Measurements from ENCODE around the gene ATF7. TPM values are rescaled to one million over a fixed set of nuclear protein-coding genes. Genes with fewer than 3 reads are reported as not detected.

Gene ATF7
- total and polyA plus RNA-seq, 2 donors (not counting 3 experiments of a cell fraction or from before 2014, with no cell fraction given), result 36.0 to 68.5 TPM

DNA sequence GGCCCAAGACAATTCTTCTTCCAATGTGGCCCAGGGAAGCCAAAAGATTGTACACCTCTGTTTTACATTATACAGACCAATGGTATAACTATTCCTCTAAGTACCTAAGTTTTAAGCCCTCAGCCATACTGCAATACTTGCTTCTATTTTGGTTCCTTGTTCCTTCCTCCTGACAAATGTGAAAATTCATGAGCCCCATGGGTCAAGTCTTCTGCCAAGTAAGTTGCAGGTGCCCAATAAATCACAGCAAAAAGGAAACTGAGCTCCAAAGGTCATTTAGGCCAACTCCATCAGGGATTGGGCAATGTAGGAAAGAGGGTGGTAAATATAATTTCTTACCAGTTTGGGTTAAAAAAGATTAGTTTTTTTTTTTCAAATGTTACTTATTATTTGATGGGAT lies 61.2 kb downstream of the ATF7 start:
- ChIA-PET POLR2A (no interaction called here), CTCF (interaction anchor here (1.1 kb wide), 1 partner anchor 21 kb away, joined by 6 read pairs; no protein-coding TSS in a partner anchor)
- H3K27ac ChIP-seq (ENCODE audit: insufficient read depth, low read depth, low read length), result no peak overlapping the region
- no peak overlapping the region for H3K9ac ChIP-seq (replicated peaks; ENCODE audit: extremely low read depth, insufficient read depth, low read length)
- intact Hi-C loops (cut with micrococcal nuclease), result no loop called here
- H2AFZ ChIP-seq (ENCODE audit: low read depth, low read length), result no peak overlapping the region
- no peak overlapping the region for H3K4me3 ChIP-seq (replicated peaks in 1 of 3; ENCODE audit: insufficient read depth in 1 of 3, low read depth in 1 of 3, low read length in 3 of 3)
- H3K4me1 ChIP-seq (ENCODE audit: control insufficient read depth, extremely low read depth, insufficient read depth, low read length), result peaks cover 28% of the 10 kb centered on the region
- no peaks in the 10 kb centered on the region for H3K9me3 ChIP-seq (replicated peaks; ENCODE audit: control insufficient read depth, insufficient read depth, low read length)
- TF ChIP-seq, protein P1, sequence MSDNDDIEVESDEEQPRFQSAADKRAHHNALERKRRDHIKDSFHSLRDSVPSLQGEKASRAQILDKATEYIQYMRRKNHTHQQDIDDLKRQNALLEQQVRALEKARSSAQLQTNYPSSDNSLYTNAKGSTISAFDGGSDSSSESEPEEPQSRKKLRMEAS (IDR thresholded peaks at IDR 0.05; ENCODE audit: insufficient read depth, insufficient read length), result no peak
- no peak for TF ChIP-seq POLR2AphosphoS5 (IDR thresholded peaks at IDR 0.05; ENCODE audit: insufficient read depth, low read depth, low read length)
- no peak for TF ChIP-seq POLR2A (IDR thresholded peaks at IDR 0.05; ENCODE audit: low read depth, low read length)
- TF ChIP-seq, protein P2, sequence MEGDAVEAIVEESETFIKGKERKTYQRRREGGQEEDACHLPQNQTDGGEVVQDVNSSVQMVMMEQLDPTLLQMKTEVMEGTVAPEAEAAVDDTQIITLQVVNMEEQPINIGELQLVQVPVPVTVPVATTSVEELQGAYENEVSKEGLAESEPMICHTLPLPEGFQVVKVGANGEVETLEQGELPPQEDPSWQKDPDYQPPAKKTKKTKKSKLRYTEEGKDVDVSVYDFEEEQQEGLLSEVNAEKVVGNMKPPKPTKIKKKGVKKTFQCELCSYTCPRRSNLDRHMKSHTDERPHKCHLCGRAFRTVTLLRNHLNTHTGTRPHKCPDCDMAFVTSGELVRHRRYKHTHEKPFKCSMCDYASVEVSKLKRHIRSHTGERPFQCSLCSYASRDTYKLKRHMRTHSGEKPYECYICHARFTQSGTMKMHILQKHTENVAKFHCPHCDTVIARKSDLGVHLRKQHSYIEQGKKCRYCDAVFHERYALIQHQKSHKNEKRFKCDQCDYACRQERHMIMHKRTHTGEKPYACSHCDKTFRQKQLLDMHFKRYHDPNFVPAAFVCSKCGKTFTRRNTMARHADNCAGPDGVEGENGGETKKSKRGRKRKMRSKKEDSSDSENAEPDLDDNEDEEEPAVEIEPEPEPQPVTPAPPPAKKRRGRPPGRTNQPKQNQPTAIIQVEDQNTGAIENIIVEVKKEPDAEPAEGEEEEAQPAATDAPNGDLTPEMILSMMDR (IDR thresholded peaks at IDR 0.05; ENCODE audit: extremely low read depth in 1 of 2, insufficient read depth in 1 of 2, low read depth in 1 of 2, low read length in 2 of 2), result no peak
- DNase-seq (ENCODE audit: low read depth, low spot score) (peak; percentile 61), FAIRE-seq (no peak)
- H4K20me1 ChIP-seq (replicated peaks; ENCODE audit: control insufficient read depth, extremely low read depth, insufficient read depth, low read length), result no peaks in the 10 kb centered on the region
- no peaks in the 10 kb centered on the region for H3K9me1 ChIP-seq (replicated peaks; ENCODE audit: control insufficient read depth, extremely low read depth, insufficient read depth, low read length)
- no peak overlapping the region for H3K4me2 ChIP-seq (ENCODE audit: insufficient read depth, low read length)
- dilution Hi-C loops (cut with MboI; ENCODE audit: extremely low pct_ligation_motif_present, low sequenced_read_pairs), result no loop called here
- peaks cover 7% of the 10 kb centered on the region for H3K79me2 ChIP-seq (ENCODE audit: control insufficient read depth, insufficient read depth, low read length)
- no TSS peak for BruUV-seq (replicated peaks)
- no peaks in the 10 kb centered on the region for H3K36me3 ChIP-seq (ENCODE audit: control insufficient read depth in 2 of 2, extremely low read depth in 1 of 2, insufficient read depth in 2 of 2, low read length in 2 of 2)
- no peaks in the 10 kb centered on the region for H3K27me3 ChIP-seq (ENCODE audit: control insufficient read depth in 2 of 2, insufficient read depth in 2 of 2, low read length in 2 of 2)

DNA sequence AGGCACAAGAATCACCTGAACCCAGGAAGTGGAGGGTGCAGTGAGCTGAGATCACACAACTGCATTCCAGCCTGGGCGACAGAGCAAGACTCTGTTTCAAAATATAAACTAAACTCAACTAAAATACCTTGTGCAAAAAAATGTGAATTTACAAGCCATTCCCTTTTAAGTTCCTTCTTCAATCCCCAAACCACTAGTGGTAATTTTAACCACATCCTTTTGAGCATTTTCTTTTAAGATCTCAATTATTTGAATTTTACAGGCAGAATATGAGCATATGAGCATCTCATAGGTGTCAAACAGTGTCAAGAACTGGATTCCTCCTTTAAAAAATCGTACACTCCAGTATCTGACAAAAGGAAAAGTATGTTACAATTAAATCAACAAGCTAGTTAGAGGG lies 61.9 kb downstream of the ATF7 start:
- H3K9me1 ChIP-seq (replicated peaks; ENCODE audit: control insufficient read depth, extremely low read depth, insufficient read depth, low read length), result no peaks in the 10 kb centered on the region
- no peak overlapping the region for H3K27ac ChIP-seq (ENCODE audit: insufficient read depth, low read depth, low read length)
- FAIRE-seq (no peak), DNase-seq (ENCODE audit: low read depth, low spot score) (no peak)
- CTCF ChIA-PET, result interaction anchor here (1.1 kb wide), 1 partner anchor 21 kb away, joined by 6 read pairs; no protein-coding TSS in a partner anchor
- no peaks in the 10 kb centered on the region for H3K9me3 ChIP-seq (replicated peaks; ENCODE audit: control insufficient read depth, insufficient read depth, low read length)
- POLR2A ChIA-PET, result no interaction called here
- peaks cover 28% of the 10 kb centered on the region for H3K4me1 ChIP-seq (ENCODE audit: control insufficient read depth, extremely low read depth, insufficient read depth, low read length)
- H4K20me1 ChIP-seq (replicated peaks; ENCODE audit: control insufficient read depth, extremely low read depth, insufficient read depth, low read length), result no peaks in the 10 kb centered on the region
- no TSS peak for BruUV-seq (replicated peaks)
- dilution Hi-C loops (cut with MboI; ENCODE audit: extremely low pct_ligation_motif_present, low sequenced_read_pairs), result no loop called here
- no peak overlapping the region for H3K9ac ChIP-seq (replicated peaks; ENCODE audit: extremely low read depth, insufficient read depth, low read length)
- peaks cover 7% of the 10 kb centered on the region for H3K79me2 ChIP-seq (ENCODE audit: control insufficient read depth, insufficient read depth, low read length)
- no peak overlapping the region for H2AFZ ChIP-seq (ENCODE audit: low read depth, low read length)
- intact Hi-C loops (cut with micrococcal nuclease), result no loop called here
- H3K4me2 ChIP-seq (ENCODE audit: insufficient read depth, low read length), result no peak overlapping the region
- no peaks in the 10 kb centered on the region for H3K36me3 ChIP-seq (ENCODE audit: control insufficient read depth in 2 of 2, extremely low read depth in 1 of 2, insufficient read depth in 2 of 2, low read length in 2 of 2)
- no peaks in the 10 kb centered on the region for H3K27me3 ChIP-seq (ENCODE audit: control insufficient read depth in 2 of 2, insufficient read depth in 2 of 2, low read length in 2 of 2)
- TF ChIP-seq EZH2 (IDR thresholded peaks at IDR 0.05; ENCODE audit: borderline replicate concordance, low read depth, low read length, severe bottlenecking), result no peak
- no peak for TF ChIP-seq FOS (IDR thresholded peaks at IDR 0.05; ENCODE audit: borderline replicate concordance, insufficient read depth, low read length)
- TF ChIP-seq GATA2 (IDR thresholded peaks at IDR 0.05; ENCODE audit: insufficient read depth, insufficient read length, low read depth, low read length), result no peak
- TF ChIP-seq, protein P2 (IDR thresholded peaks at IDR 0.05; ENCODE audit: extremely low read depth in 1 of 2, insufficient read depth in 1 of 2, low read depth in 1 of 2, low read length in 2 of 2), result no peak
- no peak for TF ChIP-seq MYC (IDR thresholded peaks at IDR 0.05; ENCODE audit: low read depth, low read length)
- TF ChIP-seq, protein P1 (IDR thresholded peaks at IDR 0.05; ENCODE audit: insufficient read depth, insufficient read length), result no peak
- no peak for TF ChIP-seq POLR2A (IDR thresholded peaks at IDR 0.05; ENCODE audit: low read depth, low read length)
- no peak overlapping the region for H3K4me3 ChIP-seq (replicated peaks in 1 of 3; ENCODE audit: insufficient read depth in 1 of 3, low read depth in 1 of 3, low read length in 3 of 3)
